Dedifferentiated amniotic fluid mesenchymal stem cell (primary cell): ENCODE measurements around the gene VPS33B.
"Not testable (repeated sequence)": the region's sequence is repeated elsewhere in the genome, so short reads cannot be mapped to it uniquely, and the experiment has no call there.

ENCODE experiments used
- DNase-seq: peaks from one replicate; pipeline ENCODE4 v3.0.0-alpha.2; 2016; ENCODE audit errors: extremely low spot score

Gene VPS33B

DNA sequence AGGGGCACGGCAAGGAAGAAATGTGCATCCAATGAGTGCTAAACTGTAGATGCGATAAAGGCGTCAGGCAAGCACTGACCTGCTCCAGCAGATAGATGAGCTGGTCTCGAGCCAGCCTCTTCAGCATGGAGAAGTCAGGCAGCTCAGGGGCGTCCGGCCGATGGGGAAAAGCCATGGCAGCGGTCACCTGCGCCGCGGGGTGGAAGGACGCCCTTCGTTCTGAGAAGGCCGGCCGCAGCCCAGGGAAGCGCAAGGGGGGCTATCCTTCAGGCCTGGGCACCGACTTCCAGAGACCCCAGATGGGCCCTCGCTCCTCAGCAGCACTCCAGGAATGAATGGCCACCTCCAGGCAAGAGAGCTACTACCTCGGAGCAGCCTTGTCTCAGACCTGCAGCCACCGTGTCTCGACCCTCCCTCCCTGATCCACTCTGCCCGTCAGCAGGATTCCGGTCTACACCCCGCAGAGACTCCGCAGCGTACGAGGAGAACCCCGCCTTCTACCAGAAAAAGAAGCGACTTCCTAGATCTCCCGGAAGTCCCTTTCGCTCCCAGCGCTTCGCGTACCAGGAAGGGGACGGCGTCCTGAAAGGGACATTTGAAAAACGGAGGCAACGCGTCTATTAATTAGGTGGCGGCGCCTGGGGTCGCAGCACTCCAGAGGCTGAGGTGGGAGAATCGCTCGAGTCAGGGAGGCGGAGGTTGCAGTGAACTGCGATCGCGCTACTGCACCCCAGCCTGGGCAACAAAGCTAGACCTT lies at the start of gene VPS33B:
Gene VPS33B, minus strand, starts transcription at position 520 of the 757 bp plus-strand sequence. Its CDS starts 345 bp downstream, at position 175.
- DNase-seq, result peak; percentile 66

DNA sequence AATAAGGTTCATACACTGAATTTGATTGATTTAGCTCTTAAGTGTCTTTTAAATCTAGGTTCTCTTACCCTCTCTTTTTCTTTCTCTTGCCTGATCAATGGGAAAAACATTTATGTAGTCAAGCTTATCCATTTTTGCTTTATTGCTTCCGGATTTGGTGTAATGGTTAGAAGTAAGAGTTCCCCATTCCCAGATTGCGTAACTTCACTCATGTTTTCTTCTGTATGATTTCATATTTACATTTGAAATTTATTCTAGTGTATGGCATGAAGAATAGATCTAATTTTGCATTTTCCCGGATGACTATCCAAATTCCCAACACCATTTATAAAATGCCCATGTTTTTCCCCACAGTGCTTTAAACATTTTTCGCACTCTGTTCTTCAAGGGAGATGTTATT lies 49.8 kb upstream of the VPS33B start:
- no peak for DNase-seq

DNA sequence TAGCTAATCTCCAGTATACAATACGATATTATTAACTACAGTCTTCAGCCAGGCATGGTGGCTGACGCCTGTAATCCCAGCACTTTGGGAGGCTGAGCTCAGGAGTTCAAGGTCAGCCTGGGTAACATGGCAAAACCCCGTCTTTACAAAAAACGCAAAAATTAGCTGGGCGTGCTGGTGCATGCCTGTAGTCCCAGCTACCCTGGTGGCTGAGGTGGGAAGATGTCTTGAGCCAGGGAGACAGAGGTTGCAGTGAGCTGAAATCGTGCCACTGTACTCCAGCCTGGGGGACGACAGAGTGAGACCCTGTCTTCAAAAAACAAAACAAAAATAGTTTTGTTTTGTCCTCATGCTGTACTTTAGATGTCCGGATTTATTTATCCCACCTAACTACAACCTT lies 48.5 kb upstream of the VPS33B start:
- DNase-seq, result no peak

DNA sequence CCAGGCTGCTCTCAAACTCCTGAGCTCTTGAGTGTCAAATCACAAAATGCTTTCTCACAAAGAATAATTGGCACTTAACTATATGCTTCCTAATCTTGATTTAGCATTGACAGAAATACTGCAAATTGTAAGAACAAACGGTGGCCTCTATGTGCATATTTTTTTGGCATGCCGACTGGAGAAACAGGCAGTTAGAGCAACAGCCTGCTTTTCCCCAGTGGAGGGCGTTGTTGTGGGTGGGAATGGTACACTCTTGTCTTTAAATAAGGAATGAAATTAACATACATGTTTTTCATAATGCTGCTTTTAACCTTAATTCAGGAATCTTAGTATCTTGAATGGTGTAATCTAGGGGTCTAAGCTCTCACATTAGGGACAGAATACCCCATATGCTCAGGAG lies 46.6 kb upstream of the VPS33B start:
- no peak for DNase-seq

DNA sequence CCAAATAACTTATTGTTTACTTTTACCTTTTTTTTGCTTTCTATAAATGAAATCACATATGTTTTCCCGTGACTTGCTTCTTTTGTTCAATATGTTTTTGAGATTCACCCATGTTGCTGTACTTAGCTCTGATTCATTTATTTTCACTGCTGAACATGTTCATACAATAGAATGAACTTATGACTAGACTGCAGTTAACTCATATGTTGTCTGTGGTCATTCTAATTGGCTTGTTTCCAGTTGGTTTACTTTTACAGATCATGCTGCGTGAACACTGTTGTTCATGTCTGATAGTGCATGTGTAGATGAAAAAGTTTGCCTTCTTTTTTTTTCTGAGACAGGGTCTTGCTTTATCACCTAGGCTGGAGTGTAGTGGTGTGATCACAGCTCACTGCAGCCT lies 46.0 kb upstream of the VPS33B start:
- no peak for DNase-seq

DNA sequence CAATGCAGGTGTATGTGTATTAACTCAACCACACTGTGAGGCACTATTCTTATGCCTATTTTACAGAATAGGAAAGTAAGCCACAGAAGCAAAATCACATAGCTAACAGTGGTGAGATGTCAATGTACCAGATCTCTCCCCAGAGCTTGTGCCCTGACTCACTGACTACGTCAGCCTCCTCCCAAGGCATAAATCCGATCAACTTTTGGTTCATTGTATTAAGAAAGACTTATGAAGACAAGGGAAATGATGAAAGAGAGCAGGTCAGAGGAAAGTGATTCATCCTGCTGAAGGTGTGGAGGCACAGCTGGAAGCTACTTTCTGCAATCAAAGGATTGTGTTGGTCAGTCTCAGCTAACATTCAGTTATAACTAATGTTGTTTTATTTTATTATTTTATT lies 44.6 kb upstream of the VPS33B start:
- DNase-seq, result no peak

DNA sequence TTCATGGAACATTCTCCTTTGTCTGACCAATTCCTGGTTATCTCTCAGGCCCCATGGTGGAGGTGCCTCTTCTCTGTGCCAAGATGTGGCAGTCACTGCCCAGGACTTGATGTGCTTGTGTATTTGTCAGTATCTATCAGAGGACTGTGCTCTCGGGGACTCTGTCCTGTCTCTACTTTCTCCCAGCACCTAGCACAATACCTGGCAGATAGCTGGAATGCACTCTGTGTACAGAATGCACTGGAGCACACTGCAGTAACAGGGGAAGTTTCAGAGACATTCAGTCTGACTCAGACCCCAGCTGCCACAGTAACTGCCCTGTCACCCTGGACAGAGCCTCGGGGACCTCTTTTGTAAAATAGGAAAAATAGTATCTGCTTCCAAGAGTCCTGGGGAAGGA lies 43.1 kb upstream of the VPS33B start:
- no peak for DNase-seq

DNA sequence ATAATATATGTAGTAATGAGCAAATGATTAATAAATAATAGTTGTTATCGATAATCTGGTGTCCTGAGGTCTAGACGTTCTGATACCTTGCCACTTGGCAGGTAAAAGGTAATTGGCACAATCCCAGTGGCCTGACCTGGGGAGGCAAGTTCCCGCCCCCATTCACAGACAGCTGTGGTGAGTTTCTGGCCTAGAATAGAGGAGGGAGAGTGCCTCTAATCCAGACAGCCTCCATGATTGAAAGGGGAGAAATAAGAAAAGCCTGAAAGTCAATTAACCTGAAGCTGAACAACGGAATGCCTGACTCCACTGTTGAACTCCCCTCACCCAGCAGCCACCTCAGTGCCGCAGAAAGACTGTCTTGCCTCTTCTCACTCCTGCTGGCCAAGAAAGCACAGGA lies 39.6 kb upstream of the VPS33B start:
- no peak for DNase-seq

DNA sequence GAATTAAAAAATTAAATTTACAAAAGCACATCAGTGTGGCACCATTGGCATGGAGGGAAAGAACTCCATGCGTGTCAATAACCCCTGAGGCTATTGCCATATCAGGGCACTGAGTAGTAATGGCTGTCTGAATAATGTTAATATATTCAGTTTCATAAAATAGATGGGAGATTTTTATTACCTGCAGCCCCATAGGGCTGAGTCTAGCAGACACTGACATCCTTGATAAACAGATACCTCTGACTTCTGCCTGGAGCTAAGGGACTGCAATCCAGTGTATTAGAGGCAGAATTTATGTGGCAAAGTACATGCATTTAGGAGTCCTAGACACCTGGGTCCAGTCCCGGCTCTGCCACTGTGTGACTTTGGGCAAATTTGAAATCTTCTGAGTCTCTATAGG lies 38.8 kb upstream of the VPS33B start:
- no peak for DNase-seq

DNA sequence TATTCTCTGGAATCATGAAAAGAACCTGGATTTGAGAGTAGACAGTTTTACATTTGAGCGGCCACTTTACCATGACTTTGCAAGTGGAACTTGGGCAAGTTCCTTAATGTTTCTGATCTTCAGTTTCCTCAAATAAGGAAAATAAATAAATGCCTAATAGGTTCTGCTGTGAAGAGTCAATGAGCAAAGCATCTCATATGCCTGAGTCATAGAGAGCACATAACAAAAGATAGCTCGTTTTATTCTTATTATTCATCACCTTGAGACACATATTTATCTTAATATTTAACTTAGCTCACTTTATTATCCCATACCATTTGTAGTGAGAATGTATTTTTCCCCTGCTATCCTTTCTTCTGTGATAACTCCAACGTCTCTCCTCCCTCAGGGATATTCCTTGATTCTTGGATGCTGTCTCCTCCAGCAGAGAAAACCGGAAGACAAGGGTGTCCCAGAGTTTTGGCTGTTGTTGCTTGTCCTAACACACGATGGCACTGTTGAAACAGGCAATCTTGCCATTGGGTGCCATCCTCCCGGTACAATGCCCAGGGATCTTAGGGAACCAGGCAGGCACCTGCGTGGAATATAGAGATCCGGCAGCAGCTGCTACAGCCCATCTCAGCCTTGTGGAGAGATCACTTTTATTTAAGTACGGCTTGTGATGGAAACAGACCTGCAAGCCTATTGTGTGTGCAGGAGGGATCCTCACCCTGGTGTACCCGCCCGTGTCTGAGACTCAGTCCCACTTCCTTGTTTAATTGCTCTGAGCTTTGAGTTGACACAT lies 33.3 kb upstream of the VPS33B start:
- peak; percentile 51 for DNase-seq

DNA sequence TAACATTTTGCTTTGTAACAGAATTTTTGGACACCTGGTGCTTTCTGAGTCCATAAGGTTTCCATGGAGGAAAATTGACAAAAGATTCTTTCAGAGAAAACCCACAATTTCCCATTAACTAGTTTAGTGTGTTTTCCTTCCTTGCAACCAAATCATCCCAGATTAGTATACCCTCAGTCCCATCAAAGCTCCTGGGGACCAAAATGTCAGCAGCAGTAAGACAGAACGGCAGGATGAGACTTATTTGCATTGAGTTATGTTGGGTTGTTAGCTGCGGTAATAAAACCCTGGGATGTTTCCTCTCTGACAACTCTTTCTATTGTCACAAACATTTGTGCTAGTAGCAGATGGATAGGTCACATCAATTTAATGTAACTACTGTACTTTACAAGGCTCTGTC lies 32.4 kb upstream of the VPS33B start:
- DNase-seq, result no peak

DNA sequence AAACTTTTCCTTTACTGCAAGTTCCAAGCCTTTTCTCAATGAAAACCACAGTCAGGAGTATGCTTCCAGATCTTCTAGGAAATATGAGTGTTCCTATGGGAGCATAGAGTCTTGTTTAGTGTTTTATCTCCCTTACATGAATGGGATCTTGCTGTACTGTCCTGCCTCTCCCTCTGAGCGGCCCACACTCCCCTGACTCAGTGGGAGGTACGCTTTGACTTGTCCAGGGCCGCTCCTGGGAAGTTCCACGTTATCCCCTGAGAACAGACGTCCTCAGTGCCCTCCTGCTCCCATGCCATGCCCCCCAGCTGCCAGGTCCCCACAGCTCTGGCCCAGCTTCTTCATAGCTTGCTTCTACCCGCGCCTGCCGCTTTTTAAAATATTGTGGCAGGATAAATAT lies 28.9 kb upstream of the VPS33B start:
- DNase-seq, result no peak

DNA sequence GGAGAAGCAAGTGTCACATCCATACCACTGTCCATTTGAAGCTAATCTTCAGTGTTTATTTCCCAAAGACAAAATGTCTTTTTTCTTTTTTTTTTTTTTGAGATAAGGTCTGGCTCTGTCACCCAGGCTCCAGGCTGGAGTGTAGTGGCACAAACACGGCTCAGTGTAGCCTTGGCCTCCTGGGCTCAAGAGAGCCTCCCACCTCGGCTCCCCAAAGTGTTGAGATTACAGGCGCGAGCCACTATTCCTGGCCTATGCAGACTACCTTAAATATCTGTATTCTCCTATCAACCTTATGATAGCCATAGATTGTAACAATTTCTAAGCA lies 27.7 kb upstream of the VPS33B start:
- no peak for DNase-seq

DNA sequence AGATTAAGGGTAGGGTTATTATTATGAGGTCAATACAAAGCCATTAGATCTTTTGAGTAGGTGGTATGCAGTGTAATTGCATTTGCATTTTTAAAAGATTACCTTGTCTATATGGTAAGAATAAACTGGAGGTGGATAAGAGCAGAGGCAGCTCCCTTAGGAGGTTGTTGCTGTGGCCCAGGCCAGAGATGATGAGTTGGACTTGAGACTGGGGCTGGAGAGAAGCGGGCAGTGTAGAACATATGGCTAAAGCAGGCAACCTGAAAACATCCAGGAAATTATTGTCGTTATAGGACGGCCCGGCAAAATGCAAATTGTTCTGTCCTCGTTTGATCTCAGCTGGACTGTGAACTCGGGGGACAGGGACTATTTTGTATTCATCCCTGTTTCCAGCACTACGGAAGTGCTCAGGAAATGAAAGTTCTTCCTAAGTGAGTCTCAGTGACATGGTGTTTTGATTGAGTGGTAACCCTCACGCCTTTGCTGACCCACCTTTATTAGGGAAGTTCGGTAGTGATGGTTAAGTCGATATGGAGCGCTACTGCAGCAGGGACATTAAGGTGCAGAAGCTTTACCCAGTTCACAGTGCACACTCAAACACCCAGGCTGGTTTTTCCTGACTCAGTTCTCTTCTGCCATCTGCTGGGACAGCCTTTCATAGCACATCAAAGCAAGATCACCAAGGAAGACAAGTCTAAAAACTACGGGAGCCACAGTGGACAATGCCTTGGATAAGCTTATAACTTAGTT lies 27.2 kb upstream of the VPS33B start:
- peak; percentile 54 for DNase-seq

DNA sequence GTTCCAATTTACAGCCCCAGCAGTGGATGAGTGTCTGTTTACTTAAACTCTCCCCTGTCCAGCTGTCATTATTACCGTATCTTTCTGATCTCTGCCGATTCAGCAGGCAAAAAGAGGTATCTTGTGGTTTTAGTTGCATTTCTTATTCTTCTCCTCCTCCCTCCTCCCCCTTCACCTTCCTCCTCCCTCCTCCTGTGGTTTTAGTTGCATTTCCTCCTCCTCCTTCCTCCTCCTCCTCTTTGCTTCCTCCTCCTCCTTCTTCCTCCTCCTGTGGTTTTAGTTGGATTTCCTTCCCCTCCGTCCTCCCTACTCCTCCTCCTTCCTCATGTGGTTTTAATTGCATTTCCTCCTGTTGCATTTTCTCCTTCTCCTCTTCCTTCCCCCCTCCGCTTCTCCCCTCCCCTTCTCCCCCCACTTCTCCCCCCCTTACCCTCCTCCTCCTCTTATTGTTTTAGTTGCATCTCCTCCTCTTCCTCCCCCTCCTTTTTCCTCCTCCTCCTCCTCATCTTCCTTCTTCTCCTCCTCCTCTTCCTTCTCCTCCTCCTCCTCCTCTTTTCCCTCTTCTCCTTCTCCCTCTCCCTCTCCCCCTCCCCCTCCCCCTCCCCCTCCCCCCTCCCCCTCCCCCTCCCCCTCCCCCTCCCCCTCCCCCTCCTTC lies 25.3 kb upstream of the VPS33B start:
- no peak for DNase-seq

DNA sequence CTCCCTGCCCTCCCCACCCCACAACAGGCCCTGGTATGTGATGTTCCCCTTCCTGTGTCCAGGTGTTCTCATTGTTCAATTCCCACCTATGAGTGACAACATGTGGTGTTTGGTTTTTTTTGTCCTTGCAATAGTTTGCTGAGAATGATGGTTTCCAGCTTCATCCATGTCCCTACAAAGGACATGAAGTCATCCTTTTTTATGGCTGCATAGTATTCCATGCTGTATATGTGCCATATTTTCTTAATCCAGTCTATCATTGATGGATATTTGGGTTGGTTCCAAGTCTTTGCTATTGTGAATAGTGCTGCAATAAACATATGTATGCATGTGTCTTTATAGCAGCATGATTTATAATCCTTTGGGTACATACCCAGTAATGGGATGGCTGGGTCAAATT lies 23.7 kb upstream of the VPS33B start:
- not testable (repeated sequence) for DNase-seq

DNA sequence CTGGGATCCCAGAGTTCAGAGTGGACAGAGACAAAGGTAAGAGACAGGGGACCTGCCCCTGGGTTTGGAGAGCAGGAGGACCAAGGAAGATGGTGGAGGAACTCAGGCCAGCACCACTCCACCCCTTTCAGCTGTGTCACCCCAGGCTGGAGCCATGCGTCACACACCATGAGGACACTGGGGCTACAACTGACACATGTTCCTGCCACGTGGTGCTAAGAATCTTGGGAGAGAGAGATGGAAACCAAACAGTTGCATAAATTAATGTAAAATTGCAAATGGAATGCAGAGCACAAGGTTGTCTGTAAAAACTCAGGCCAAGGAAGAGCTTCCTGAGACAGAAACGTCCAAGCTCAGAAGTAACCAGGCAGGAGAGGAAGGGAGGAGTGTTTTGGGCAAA lies 22.7 kb upstream of the VPS33B start:
- DNase-seq, result no peak

DNA sequence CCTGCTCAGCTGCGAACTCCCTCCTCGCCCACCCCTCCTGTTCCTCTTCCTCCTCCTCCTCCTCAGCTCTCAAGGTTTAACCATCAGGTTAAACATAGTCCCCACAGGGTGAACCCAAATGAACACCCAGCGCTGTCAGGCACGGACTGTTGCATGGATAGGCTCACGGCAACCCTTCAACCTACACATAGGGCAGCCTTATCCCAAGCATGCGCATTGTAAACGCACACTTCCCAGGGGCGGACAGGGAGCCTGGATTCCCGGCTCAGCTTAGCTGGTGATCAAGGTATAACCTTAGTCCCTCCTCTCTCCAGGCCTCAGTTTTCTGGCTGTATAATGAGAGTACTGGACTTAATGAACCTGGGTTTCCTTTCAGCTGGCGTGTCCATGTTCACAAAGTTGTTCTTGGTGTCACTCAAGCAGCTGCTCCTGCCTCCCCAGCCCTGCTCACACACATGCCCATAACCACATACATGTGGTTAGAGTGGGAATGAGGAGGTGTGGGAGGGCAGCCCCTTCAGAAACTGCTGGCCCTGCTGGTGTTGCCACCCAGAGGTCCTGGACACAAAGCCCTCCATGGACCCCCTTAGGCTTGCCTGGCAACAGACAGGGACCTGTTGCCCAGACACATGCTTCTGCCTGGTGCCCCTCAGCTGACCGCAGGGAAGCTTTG lies 20.9 kb upstream of the VPS33B start:
- no peak for DNase-seq

DNA sequence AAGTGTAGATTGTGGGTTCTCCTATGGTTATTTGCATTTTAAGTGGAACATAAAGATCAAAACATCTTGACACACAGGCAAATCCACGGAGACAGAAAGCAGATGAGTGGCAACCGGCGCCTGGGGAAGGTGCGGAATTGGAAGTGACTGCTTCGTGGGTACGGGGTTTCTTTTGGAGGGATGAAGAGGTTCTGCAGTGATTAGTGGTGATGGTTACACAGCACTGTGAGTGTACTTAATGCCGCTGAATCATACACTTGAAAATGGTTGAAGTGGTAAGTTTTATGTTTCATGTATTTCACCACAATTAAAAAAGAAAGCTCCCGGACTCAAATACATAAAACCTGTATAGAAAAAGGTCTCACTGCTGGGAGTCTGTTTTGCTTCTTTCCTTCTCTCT lies 18.5 kb upstream of the VPS33B start:
- no peak for DNase-seq

DNA sequence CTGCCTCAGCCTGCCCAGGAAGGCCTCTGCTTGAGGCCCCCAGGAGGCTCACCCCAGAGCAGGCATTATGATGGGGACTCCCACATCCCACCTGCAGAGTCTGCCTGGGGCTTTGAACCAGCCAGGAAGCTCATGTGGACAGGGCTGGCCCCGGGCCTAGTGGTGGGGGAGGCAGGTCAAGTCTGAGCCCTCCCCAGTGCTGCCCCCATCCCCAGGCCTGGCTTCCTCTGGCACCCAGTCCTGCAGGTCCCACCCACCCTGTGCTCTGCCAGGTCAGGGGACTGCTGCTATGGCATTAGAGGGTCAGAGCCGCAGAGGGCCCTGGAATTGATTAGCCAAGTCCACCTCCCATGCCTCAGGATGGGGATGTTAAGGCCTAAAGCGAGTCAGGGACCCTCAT lies 17.6 kb upstream of the VPS33B start:
- no peak for DNase-seq

DNA sequence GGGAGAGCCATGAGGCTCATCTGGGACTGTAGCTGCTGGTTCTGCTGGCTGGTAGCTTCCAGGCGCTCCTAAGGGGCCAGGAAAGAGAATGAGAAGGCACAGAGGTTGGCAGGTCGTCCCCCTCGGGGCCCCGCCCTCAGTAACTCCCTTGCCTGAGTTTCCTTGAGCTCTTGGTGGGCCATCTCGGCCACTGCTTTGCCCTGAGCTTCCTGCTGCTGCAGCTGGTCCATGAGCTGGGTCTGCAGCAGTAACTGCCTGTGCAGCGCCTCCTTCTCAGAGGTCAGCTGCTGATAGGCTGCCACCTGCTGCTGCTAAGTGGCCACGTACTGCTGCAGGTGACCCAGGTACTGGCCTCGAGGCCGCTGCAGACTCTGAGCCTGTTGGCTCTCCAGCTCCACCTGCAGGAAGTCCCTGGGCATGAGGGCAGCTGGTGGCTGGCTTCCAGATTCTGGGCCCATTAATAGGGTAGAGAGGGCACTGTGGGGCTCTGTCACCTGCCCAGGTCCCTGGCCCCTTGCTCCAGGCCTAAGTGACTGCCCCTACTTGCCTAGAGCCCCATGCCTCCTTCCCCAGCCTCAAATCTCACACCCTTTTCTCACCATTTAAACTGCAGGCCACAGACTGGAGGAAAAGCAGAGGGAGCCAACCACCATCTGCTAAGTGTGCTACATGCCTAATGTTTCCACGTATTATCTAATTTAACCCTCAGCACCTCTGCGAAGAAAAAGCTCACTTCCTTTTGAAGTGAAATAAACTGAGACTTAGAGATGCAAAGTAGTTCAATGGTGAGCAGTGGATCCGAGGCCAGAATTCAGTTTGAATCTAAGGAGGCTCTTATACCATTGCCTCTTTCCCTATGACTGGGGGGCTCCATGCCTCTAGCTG lies 10.8 kb upstream of the VPS33B start:
- DNase-seq, result no peak
